Stomach (tissue), 9 donors: ENCODE results near the gene CD58. TPM values are rescaled to one million over a fixed set of nuclear protein-coding genes. Genes with fewer than 3 reads are reported as not detected.

Source experiments
- DNase-seq, 2 donors: peaks; one replicate each; pipeline versions ENCODE4 v3.0.0 to v3.0.0-alpha.2; 2013 to 2019
- H3K27ac ChIP-seq, 5 donors: fragments of 200-600 bp in 4 of 5; sonication (generic) in 4 of 5; one replicate each; pipeline ENCODE4 v1.5.1; 2013 to 2019; ENCODE audit warnings: mild to moderate bottlenecking in 1 of 5, moderate library complexity in 1 of 5
- H3K27me3 ChIP-seq, 3 donors: fragments of 200-600 bp; sonication (generic); one replicate each; pipeline ENCODE4 v1.5.1; 2017 to 2019; ENCODE audit warnings: mixed run types in 1 of 3
- H3K36me3 ChIP-seq, 4 donors: fragments of 200-600 bp; sonication (generic); 1 replicate in 3 of 4; 2 replicates in 1 of 4; pipeline ENCODE4 v1.5.1; 2016 to 2019
- H3K4me1 ChIP-seq, 4 donors: fragments of 200-600 bp; sonication (generic); one replicate each; pipeline ENCODE4 v1.5.1; 2016 to 2019
- H3K4me3 ChIP-seq, 4 donors: fragments of 200-600 bp; sonication (generic) in 3 of 4; one replicate each; pipeline ENCODE4 v1.5.1; 2016 to 2019; ENCODE audit warnings: mild to moderate bottlenecking in 1 of 4
- H3K9me3 ChIP-seq, 4 donors: fragments of 200-600 bp; sonication (generic); one replicate each; pipeline ENCODE4 v1.5.1; 2016 to 2019
- CTCF ChIP-seq, 7 experiments: fragments of 450-650 bp in 4 of 7; fragments of 200-600 bp in 3 of 7; sonication (generic) in 3 of 7; IDR thresholded peaks; one replicate each; pipeline ENCODE4 v1.5.1; 2016 to 2019; ENCODE audit warnings: antibody characterized with exemption in 7 of 7, control low read depth in 2 of 7, mild to moderate bottlenecking in 1 of 7
- EP300 ChIP-seq: sonication (generic); formaldehyde crosslinking; IDR thresholded peaks from one replicate; pipeline ENCODE4 v1.6.1; 2017; ENCODE audit warnings: antibody characterized with exemption
- POLR2A ChIP-seq, 4 donors: fragments of 450-650 bp; IDR thresholded peaks; one replicate each; pipeline ENCODE4 v1.6.1; 2016; ENCODE audit warnings: antibody characterized with exemption in 4 of 4, control low read depth in 2 of 4, mild to moderate bottlenecking in 1 of 4, moderate library complexity in 1 of 4
- POLR2AphosphoS5 ChIP-seq, 3 donors: sonication (generic); formaldehyde crosslinking; IDR thresholded peaks; one replicate each; pipeline ENCODE4 v1.6.1; 2016; ENCODE audit warnings: antibody characterized with exemption in 3 of 3
- WGBS, 5 donors: extraction: QIAGEN DNeasy Blood & Tissue Kit in 3 of 5; methylation state at CpG; one replicate each; pipeline versions ENCODE4 v1.1.5 to v1.1.7; 2013 to 2018; 5-methylcytosine and 5-hydroxymethylcytosine counted together
- intact Hi-C: fragments of 100-400 bp; cut with DNase I; formaldehyde crosslinking; loops from one replicate; pipeline ENCODE4 v1.15.1; 2023; ENCODE audit warnings: low total_unique reads
- polyA plus RNA-seq, 3 donors: library from polyadenylated mRNA; stranded (reverse); fragments of 200-250 nt; gene quantifications; one replicate each; pipeline ENCODE4 v1.2.3, GENCODE V29; 2013
- total RNA-seq, 5 donors: library from RNA; depleted of rRNA; stranded (reverse); fragments of >200 nt; gene quantifications; one replicate each; pipeline versions ENCODE4 v1.1.0 to v1.2.3, GENCODE V29; 2014 to 2016
- donor health status: healthy with polysubstance abuse.
- donor health status: Bipolar disorder and iron deficiency.
- donor health status: healthy.

The CD58 gene
- total and polyA plus RNA-seq, 8 donors: 1.2 to 48.8 (median 8.7) TPM

GRCh38 chr1:116476321-116476720 is 94.5 kb downstream of the CD58 start:
- H3K27me3 ChIP-seq: no peaks in the 10 kb centered on the region
- peaks cover 18 to 38% (median 23%) of the 10 kb centered on the region in 4 donors for H3K4me1 ChIP-seq
- no peak for DNase-seq
- peak overlapping the region; percentile 42 to 84 (median 63) for H3K27ac ChIP-seq
- TF ChIP-seq POLR2AphosphoS5 (IDR thresholded peaks at IDR 0.05) (peak in 2 of 3 donors; percentile 12 to 15), EP300 (no peak)
- H3K4me3 ChIP-seq: no peak overlapping the region
- H3K36me3 ChIP-seq: no peaks in the 10 kb centered on the region
- intact Hi-C loops: no loop called here
- H3K9me3 ChIP-seq: no peaks in the 10 kb centered on the region
- WGBS, 5 donors: 45 to 75% (median 58%) methylated on average over 3 of the region's 3 CpGs

- intact Hi-C loops: no loop called here
- Histone ChIP-seq H3K27ac (peak overlapping the region; percentile 42 to 84 (median 63)), H3K36me3 (no peaks in the 10 kb centered on the region), H3K27me3 (no peaks in the 10 kb centered on the region), H3K9me3 (no peaks in the 10 kb centered on the region), H3K4me1 (peaks cover 18 to 38% (median 23%) of the 10 kb centered on the region in 4 donors), H3K4me3 (no peak overlapping the region)
- TF ChIP-seq POLR2AphosphoS5 (IDR thresholded peaks at IDR 0.05) (no peak), POLR2A (IDR thresholded peaks at IDR 0.05) (no peak), CTCF (IDR thresholded peaks at IDR 0.05) (no peak), EP300 (no peak)
- WGBS, 5 donors: 75 to 95% (median 86%) methylated on average over 6 to 7 of the region's 7 CpGs
- DNase-seq: no peak
These were observed 95.0 kb downstream of the CD58 start for GRCh38 chr1:116475850-116476218.

GRCh38 chr1:116474921-116475849 is 95.6 kb downstream of the CD58 start:
- H3K36me3 ChIP-seq: no peaks in the 10 kb centered on the region
- no peak overlapping the region for H3K4me3 ChIP-seq
- DNase-seq: peak; percentile 72 to 78
- intact Hi-C loops: no loop called here
- 43 to 68% (median 55%) methylated on average over 14 of the region's 14 CpGs for WGBS, 5 donors
- no peaks in the 10 kb centered on the region for H3K27me3 ChIP-seq
- TF ChIP-seq POLR2AphosphoS5 (IDR thresholded peaks at IDR 0.05) (peak in 2 of 3 donors; percentile 32 to 52), CTCF (IDR thresholded peaks at IDR 0.05) (no peak)
- peaks cover 18 to 38% (median 23%) of the 10 kb centered on the region in 4 donors for H3K4me1 ChIP-seq
- peak overlapping the region; percentile 42 to 84 (median 63) for H3K27ac ChIP-seq
- H3K9me3 ChIP-seq: no peaks in the 10 kb centered on the region

GRCh38 chr1:116472431-116472961 is 98.3 kb downstream of the CD58 start:
- no peaks in the 10 kb centered on the region for H3K27me3 ChIP-seq
- no peaks in the 10 kb centered on the region for H3K36me3 ChIP-seq
- H3K9me3 ChIP-seq: no peaks in the 10 kb centered on the region
- WGBS, 5 donors: 27 to 38% (median 32%) methylated on average over 3 of the region's 3 CpGs
- peak in 1 of 2 donors; percentile 74 for DNase-seq
- H3K4me1 ChIP-seq: peaks cover 18 to 35% (median 22%) of the 10 kb centered on the region in 4 donors
- H3K4me3 ChIP-seq: no peak overlapping the region
- intact Hi-C loops: no loop called here
- no peak overlapping the region for H3K27ac ChIP-seq
- TF ChIP-seq POLR2A (IDR thresholded peaks at IDR 0.05): no peak
- no peak for TF ChIP-seq EP300
- no peak for TF ChIP-seq CTCF (IDR thresholded peaks at IDR 0.05)
- no peak for TF ChIP-seq POLR2AphosphoS5 (IDR thresholded peaks at IDR 0.05)
